ENCODE data around the gene SBK2.
"Not testable (repeated sequence)": the region's sequence is repeated elsewhere in the genome, so short reads cannot be mapped to it uniquely, and the experiment has no call there.

SBK2 gene

DNA sequence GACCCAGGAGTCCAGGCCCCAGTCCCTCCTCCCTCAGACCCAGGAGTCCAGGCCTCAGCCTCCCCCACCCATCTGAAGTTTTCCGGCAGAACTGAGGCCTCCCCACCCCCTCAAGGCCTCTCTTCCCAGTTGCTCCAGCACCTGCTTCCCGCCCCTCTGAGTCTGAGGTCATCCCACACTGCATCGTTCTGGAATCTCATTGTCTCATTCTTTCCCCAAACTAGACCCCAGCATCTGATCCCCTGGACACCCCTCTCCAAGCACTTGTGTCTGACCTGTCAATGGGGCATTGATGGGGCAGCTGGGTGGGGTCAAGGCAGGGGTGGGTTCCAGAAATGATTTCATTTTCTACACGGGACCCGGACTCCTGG is 793 bp upstream of the SBK2 start:
- no peak overlapping the region for H3K27ac ChIP-seq
- TF ChIP-seq, protein P1, sequence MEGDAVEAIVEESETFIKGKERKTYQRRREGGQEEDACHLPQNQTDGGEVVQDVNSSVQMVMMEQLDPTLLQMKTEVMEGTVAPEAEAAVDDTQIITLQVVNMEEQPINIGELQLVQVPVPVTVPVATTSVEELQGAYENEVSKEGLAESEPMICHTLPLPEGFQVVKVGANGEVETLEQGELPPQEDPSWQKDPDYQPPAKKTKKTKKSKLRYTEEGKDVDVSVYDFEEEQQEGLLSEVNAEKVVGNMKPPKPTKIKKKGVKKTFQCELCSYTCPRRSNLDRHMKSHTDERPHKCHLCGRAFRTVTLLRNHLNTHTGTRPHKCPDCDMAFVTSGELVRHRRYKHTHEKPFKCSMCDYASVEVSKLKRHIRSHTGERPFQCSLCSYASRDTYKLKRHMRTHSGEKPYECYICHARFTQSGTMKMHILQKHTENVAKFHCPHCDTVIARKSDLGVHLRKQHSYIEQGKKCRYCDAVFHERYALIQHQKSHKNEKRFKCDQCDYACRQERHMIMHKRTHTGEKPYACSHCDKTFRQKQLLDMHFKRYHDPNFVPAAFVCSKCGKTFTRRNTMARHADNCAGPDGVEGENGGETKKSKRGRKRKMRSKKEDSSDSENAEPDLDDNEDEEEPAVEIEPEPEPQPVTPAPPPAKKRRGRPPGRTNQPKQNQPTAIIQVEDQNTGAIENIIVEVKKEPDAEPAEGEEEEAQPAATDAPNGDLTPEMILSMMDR (conservative IDR thresholded peaks at IDR 0.05): no peak

DNA sequence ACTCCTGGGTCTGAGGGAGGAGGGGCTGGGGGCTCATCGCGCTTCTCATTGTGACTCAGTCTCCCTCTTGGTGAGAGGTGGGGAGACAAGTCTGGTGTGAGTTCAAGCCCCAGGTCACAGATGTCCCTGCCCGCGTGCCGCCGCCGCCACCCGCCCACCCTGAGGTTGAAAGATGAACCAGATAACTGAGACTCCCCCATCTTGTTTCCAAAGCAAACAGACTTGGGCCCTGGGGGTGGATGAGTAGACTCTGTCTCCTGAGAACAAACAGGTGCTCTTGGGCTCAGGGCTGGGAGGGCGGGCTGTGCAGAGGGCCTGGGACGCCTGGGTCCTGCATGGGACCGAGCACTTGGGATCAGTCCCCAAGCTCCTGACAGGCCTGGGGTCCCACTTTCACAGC is 567 bp downstream of the SBK2 start:
- no peak overlapping the region for H3K27ac ChIP-seq
- TF ChIP-seq, protein P1 (conservative IDR thresholded peaks at IDR 0.05): no peak

DNA sequence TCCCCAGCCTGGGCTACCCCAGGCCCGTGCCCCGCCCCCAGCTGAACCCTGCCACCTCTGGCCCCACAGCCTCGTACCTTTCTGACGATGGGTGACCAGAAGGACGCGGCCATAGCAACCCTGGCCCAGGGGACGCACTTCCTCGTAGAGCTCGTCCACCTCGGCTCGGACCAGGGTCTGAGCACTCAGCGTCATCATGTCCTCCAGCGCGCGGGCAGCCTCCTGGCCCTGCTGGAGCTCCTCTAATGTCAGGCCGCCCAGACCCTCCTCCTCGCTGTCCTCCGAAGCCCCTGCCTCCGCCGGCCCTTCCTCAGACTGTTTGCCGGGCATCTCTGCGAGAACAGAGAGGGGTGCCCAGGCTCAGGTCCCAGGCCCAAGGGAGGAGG is 975 bp downstream of the SBK2 start:
- TF ChIP-seq, protein P1 (conservative IDR thresholded peaks at IDR 0.05): no peak

DNA sequence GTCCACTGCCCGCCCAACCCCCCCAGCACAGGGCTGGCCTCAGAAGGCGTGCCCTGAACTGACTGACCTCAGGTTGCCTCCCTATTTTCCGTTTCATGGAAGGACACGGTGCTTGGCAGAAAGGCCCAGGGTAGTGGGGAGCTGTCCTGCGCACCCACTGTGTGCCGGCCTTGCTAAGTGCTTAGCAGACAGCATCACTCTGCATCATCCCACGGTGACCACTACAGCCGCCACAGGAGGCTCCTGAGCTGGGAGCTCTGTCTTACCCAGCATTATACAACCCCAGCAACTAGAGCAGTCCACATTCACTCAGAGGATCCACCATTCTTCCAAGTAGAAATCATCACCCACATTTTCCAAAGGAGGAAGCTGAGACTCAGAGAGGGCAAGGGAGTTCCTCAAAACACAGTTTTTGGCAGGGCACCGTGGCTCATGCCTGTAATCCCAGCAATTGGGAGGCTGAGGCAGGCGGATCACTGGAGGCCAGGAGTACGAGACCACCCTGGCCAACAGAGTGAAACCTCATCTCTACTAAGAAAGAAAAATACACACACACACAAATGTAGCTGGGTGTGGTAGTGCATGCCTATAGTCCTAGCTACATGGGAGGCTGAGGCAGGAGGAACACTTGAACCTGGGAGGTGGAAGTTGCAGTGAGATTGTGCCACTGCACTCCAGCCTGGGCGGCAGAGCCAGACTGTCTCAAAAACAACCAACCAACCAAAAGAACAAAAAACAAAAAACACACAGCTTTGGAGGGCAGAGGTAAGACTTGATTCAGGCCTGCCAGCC is 1.6 kb downstream of the SBK2 start:
- H3K27ac ChIP-seq: no peak overlapping the region
- TF ChIP-seq, protein P1 (conservative IDR thresholded peaks at IDR 0.05): no peak

More for the DNA sequence above, 975 bp downstream of the SBK2 start:
- no peak overlapping the region for H3K27ac ChIP-seq

DNA sequence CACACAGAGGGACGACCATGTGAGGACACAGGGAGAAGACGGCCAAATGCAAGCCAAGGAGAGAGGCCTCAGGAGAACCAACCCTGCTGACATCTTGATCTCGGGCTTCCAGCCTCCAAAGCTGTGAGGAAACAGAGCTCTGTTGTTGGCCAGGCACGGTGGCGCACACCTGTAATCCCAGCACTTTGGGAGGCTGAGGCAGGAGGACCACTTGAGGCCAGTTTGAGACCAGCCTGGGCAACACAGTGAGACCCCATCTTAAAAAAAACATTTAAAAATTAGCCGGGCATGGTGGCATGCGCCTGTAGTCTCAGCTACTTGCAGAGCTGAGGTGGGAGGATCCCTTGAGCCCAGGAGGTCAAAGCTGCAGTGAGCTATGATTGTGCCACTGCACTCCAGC is 2.7 kb downstream of the SBK2 start:
- not testable (repeated sequence) for H3K27ac ChIP-seq

DNA sequence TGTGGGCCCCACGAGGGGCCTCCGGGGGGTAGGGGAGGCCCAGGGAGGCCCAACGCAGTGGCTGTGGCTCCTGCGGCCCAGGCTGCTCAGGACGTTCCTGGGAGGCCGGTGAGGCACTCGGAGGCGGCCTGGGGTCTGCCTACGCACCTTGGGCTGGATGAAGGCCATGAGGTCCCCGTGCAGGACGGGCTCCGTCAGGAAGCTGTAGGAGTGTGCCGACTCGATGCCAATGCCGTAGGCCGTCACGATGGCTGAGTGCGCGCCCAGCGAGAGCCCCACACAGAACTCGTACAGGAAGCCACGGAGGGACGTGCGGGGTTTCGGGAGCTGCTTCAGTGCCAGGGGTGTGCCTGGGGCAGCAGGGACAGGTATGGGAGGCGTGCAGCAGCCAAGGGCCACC is 5.9 kb downstream of the SBK2 start:
- TF ChIP-seq, protein P1 (conservative IDR thresholded peaks at IDR 0.05): no peak
- no peak overlapping the region for H3K27ac ChIP-seq

DNA sequence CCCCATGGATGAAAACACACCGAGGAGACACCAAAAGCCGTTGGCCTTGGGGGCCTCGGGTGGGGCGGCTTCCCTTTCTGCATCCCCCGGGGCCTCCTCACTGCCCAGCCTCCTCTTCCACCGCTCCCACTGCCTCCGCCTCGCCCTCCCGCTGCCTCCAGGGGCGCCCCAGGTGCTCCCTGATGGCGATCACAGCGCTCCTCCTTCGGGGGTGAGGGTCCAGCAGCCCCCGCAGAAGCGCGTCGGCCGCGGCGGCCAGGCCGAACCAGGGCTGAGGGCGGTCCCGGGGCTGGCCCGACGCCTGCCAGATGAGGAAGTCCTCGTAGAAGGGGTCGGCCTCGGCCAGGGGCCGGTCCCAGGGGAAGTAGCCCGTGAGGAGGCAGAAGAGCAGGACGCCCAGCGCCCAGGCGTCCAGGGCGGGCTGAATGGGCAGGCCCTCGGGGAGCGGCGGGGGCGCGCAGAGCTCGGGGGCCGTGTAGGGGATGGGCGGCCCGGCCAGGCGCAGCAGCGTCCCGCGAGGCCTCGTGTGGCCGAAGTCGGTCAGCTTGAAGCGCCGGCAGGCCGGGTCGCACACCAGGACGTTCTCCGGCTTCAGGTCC is 7.2 kb downstream of the SBK2 start:
- no peak overlapping the region for H3K27ac ChIP-seq
- TF ChIP-seq, protein P1 (conservative IDR thresholded peaks at IDR 0.05): no peak
